Activated naive CD8-positive, alpha-beta T cell (primary cell): Measurements from ENCODE around the gene SH3PXD2A.

Experiments
- H3K27ac Mint-ChIP-seq: one replicate; pipeline ENCODE4 v1.8.0; 2021; ENCODE audit warnings: mixed read lengths
- H3K27me3 Mint-ChIP-seq: one replicate; pipeline ENCODE4 v1.8.0; 2021; ENCODE audit warnings: mixed read lengths
- H3K36me3 Mint-ChIP-seq: one replicate; pipeline ENCODE4 v1.8.0; 2021; ENCODE audit warnings: mixed read lengths
- H3K4me1 Mint-ChIP-seq: one replicate; pipeline ENCODE4 v1.8.0; 2021; ENCODE audit warnings: low read depth, mixed read lengths
- H3K4me3 Mint-ChIP-seq: one replicate; pipeline ENCODE4 v1.8.0; 2021; ENCODE audit warnings: mild to moderate bottlenecking, mixed read lengths
- H3K9me3 Mint-ChIP-seq: one replicate; pipeline ENCODE4 v1.8.0; 2021; ENCODE audit warnings: low read depth, mixed read lengths

Gene SH3PXD2A

DNA sequence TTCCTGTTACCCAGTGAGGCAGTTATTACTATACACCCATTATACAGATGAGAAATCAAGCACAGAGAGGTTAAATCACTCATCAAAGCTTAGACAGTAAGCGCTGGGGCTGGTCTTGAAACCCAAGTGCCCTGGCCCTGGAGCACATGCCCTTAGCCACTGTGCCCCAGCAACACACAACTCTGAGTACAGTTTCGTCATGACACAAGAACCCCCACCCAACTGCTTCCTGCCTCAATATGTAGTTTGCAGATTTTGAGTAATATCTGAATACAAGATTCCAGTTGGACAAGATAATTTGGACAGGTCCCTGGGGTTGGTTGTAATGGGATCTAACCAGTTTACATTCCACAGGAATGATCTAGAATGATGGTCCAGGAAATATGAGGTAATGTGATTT, 62.8 kb downstream of the SH3PXD2A start:
- Mint-ChIP-seq H3K4me3 (no peak overlapping the region), H3K4me1 (peaks cover 6% of the 10 kb centered on the region), H3K27ac (no peak overlapping the region), H3K27me3 (no peaks in the 10 kb centered on the region), H3K36me3 (no peaks in the 10 kb centered on the region), H3K9me3 (no peaks in the 10 kb centered on the region)

DNA sequence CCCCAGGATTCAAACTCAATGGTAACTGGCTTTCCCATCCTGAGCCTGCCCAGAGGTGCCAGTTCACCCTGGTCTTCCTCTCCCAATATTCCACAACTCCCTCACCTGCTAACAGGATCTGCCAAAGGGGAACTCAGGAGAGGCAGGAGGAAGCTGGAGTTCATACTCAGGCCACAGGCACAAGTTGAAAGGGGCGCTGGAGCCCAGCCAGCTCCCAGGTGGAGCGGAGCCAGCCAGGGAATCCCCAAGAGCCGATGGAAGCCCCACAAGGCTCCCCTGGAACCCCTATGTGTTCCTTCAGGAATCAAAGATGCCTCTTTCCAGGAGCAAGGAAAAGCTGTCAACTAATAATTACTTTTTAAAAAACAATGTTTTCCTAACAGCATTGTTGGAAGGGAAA, 63.5 kb downstream of the SH3PXD2A start:
- no peaks in the 10 kb centered on the region for H3K27me3 Mint-ChIP-seq
- no peaks in the 10 kb centered on the region for H3K36me3 Mint-ChIP-seq
- no peak overlapping the region for H3K4me3 Mint-ChIP-seq
- H3K4me1 Mint-ChIP-seq: peaks cover 6% of the 10 kb centered on the region
- H3K9me3 Mint-ChIP-seq: no peaks in the 10 kb centered on the region
- H3K27ac Mint-ChIP-seq: no peak overlapping the region

DNA sequence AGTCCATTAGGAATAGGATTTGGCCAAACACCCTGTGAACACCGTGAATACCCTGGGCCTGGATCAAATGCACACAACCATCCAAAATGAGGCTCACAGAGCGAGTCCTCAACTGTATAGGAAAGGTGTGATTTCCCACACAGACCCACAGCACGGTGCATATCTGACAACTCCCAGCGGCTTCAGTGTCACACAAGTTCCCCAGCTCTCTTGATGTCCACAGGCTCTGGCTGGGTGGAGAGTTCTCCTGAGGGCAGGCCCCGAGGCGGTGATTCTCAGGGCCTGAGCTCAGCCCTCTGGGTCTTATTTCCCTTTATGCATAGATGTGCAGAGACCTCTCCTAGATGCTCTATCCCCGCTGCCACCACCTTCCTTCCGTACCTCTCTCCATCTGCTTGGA, 64.1 kb downstream of the SH3PXD2A start:
- no peak overlapping the region for H3K4me3 Mint-ChIP-seq
- H3K9me3 Mint-ChIP-seq: no peaks in the 10 kb centered on the region
- no peak overlapping the region for H3K27ac Mint-ChIP-seq
- no peaks in the 10 kb centered on the region for H3K36me3 Mint-ChIP-seq
- peaks cover 6% of the 10 kb centered on the region for H3K4me1 Mint-ChIP-seq
- H3K27me3 Mint-ChIP-seq: no peaks in the 10 kb centered on the region

DNA sequence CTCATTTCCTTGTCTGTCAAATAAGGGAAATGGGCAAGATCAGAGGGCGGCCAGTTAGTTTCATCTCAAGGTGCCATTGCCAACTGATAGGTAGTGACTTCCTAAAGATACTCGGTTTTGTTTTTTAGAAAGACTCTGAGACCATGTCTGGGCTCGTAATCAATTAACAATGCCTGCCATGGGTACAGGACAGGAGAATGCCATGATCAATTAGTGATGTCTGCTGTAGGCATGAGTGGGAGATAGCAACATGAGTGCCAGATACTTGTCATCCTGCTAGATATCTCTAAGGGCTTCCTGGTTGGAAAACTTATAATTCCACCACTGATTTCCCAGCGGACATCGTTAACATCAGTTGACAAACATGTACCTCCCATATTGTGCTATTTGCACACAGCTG, 64.8 kb downstream of the SH3PXD2A start:
- H3K27ac Mint-ChIP-seq: no peak overlapping the region
- no peaks in the 10 kb centered on the region for H3K27me3 Mint-ChIP-seq
- H3K4me1 Mint-ChIP-seq: peaks cover 6% of the 10 kb centered on the region
- H3K36me3 Mint-ChIP-seq: no peaks in the 10 kb centered on the region
- H3K4me3 Mint-ChIP-seq: no peak overlapping the region
- H3K9me3 Mint-ChIP-seq: no peaks in the 10 kb centered on the region

DNA sequence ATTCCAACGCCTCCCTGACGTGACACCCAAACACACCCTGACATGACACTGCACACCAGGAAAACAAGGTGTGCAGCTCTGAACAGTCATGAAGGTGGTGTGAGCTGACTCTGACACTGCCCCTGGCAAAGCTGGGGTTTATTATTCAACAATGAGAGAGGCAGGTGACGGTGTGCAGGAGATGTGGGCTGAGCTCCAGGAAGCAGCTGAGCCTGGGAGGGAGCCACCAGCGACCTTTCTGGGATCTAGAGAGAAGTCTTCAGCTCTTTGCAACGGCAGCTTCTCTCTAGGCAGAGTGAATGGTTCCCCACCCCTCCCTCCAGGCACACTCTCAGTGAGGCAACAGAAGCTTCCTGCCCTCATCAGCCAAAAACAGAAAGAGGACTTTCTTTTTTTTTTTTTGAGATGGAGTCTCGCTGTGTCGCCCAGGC, 65.6 kb downstream of the SH3PXD2A start:
- H3K4me3 Mint-ChIP-seq: no peak overlapping the region

DNA sequence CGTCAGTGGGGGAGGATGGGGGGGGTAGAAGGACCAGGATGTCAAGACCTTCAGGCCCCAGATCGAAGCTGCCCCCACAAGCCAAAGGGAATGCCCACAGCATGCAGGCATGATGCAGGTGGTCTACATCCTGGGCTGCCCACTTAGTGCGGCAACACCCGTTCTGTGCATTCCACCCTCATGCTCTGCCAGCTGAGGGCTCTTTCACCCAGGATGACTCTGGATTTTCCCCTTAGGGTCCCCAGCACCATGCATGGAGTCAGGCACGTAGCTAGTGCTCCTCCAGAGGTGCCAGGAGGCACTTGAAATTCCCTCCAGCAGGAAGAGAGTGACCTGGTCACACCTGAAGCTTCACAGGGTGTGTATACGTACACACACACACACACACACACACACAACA, 66.2 kb downstream of the SH3PXD2A start:
- no peak overlapping the region for H3K27ac Mint-ChIP-seq
- peaks cover 6% of the 10 kb centered on the region for H3K4me1 Mint-ChIP-seq
- peaks cover 2% of the 10 kb centered on the region for H3K27me3 Mint-ChIP-seq
- H3K36me3 Mint-ChIP-seq: no peaks in the 10 kb centered on the region
- H3K9me3 Mint-ChIP-seq: no peaks in the 10 kb centered on the region
- H3K4me3 Mint-ChIP-seq: no peak overlapping the region

More for the DNA sequence above, 65.6 kb downstream of the SH3PXD2A start:
- Mint-ChIP-seq H3K27ac (no peak overlapping the region), H3K4me1 (peaks cover 6% of the 10 kb centered on the region), H3K27me3 (no peaks in the 10 kb centered on the region), H3K9me3 (no peaks in the 10 kb centered on the region), H3K36me3 (no peaks in the 10 kb centered on the region)

DNA sequence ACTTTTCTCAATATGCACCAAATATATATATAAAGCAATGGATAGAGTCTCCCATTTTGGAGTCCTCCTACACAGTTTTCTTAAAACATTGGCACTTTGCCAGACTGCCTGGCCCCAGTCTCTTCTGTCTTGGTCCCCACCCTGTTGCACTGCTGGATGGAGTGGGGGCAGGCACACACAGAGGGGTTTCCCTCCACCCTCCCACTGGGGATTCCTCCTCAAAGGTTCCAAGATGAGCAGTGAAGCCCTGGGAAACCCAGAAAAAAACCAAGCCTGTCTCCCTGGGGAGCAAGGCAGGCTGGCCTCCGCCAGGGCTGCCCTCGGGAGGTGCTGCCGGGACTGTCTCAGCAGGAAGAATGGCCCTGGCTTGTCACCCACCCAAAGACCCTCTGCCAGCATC, 68.0 kb downstream of the SH3PXD2A start:
- no peaks in the 10 kb centered on the region for H3K9me3 Mint-ChIP-seq
- H3K4me3 Mint-ChIP-seq: no peak overlapping the region
- H3K27me3 Mint-ChIP-seq: peaks cover 3% of the 10 kb centered on the region
- H3K36me3 Mint-ChIP-seq: no peaks in the 10 kb centered on the region
- H3K4me1 Mint-ChIP-seq: peaks cover 6% of the 10 kb centered on the region
- no peak overlapping the region for H3K27ac Mint-ChIP-seq

DNA sequence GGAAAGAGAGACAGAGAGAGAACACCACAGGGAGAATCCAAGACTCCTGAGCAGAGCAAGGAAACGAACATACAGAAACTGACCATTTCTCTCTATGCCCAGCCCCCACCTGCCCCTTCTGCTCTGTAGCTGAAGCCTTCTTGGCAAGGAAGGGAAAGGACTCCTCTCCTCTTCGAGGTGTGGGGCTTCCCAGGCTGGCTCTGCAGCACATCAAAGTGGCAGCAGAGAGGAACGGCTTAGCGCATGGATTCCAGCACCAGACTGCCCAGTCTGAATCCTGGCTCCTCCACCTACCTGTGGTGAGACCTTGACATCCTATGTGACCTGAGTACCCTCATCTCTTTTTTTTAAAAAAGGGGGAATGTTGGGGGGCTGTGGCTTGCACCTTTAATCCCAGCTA, 69.4 kb downstream of the SH3PXD2A start:
- no peak overlapping the region for H3K27ac Mint-ChIP-seq
- H3K36me3 Mint-ChIP-seq: no peaks in the 10 kb centered on the region
- peaks cover 6% of the 10 kb centered on the region for H3K4me1 Mint-ChIP-seq
- peaks cover 5% of the 10 kb centered on the region for H3K27me3 Mint-ChIP-seq
- no peak overlapping the region for H3K4me3 Mint-ChIP-seq
- no peaks in the 10 kb centered on the region for H3K9me3 Mint-ChIP-seq

DNA sequence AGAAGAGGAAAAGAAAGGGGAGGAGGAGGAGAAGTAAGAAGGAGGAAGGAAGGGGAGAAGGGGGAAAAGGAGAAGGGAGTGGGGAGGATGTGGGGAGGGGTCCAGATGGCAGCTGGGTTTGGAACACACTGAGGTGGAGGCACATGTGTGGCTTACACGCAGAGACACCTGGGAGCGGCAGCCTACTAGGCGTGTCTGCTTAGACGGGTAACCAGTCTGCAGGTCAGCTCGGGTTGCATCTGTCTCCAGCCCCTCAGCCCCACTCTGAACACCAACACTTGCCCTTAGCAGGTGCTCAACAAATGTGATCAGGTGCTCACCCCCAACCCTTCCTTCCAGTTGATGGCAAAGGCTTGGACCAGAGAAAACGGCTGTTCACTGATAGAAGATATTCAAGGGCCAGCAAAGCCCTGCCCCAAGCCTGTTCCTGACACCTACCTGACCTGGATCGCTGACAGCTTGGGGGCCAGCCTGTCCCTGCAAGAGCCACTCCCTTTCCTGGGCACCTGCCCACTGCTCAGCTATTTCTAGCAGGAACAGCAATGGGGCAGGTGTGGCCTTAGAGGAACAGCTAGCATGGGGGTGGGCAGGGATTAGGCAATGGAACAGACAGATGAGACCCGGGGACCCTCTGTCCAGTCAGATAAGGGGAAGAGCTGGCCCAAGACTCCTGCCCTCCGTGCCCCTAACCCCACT, 70.5 kb downstream of the SH3PXD2A start:
- Mint-ChIP-seq H3K27me3 (peaks cover 7% of the 10 kb centered on the region), H3K4me3 (no peak overlapping the region), H3K36me3 (no peaks in the 10 kb centered on the region), H3K27ac (no peak overlapping the region), H3K9me3 (no peaks in the 10 kb centered on the region), H3K4me1 (peaks cover 6% of the 10 kb centered on the region)

DNA sequence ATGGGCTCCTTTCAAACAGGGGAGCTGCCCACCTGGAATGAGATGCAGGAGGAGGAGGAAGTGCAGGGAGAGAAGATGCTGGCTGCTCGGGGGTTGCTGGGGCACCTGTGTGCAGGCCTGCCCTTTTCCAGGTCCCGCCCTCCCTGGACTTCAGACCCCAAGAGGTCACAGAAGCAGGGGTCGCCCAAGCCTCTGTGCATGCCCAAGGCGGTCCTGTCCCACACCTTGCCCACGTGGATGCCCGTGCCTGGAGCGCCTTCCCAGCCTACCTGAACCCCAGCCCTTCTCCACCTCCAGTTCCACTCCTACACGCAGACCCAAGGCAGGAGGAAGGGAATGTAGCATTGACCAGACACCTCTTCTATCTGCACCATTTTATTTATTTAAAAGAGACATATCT, 71.3 kb downstream of the SH3PXD2A start:
- H3K27ac Mint-ChIP-seq: no peak overlapping the region
- peaks cover 7% of the 10 kb centered on the region for H3K27me3 Mint-ChIP-seq
- no peaks in the 10 kb centered on the region for H3K9me3 Mint-ChIP-seq
- no peaks in the 10 kb centered on the region for H3K36me3 Mint-ChIP-seq
- no peak overlapping the region for H3K4me3 Mint-ChIP-seq
- no peaks in the 10 kb centered on the region for H3K4me1 Mint-ChIP-seq

DNA sequence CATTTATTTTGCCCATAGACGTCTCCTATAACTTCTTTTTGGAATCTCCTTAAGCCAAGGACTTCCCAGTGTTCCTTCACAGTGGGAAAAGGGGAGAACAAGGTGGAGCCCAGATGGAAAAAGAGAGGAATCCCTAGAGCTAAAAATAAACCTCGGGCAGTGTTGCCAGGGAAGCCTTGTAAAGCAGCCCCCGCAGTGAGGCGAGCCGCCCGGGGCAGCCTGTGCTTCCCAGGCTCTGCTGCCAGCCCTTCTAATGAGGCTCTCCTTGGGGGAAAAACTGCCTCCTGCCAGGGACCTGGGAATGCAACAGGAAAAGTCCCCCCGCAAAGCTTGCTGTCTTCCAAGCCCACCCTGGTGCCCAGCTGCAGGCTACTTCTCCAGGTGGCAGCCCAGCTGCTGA, 71.7 kb downstream of the SH3PXD2A start:
- no peak overlapping the region for H3K4me3 Mint-ChIP-seq
- no peaks in the 10 kb centered on the region for H3K36me3 Mint-ChIP-seq
- H3K27me3 Mint-ChIP-seq: peaks cover 7% of the 10 kb centered on the region
- H3K4me1 Mint-ChIP-seq: no peaks in the 10 kb centered on the region
- no peaks in the 10 kb centered on the region for H3K9me3 Mint-ChIP-seq
- no peak overlapping the region for H3K27ac Mint-ChIP-seq

DNA sequence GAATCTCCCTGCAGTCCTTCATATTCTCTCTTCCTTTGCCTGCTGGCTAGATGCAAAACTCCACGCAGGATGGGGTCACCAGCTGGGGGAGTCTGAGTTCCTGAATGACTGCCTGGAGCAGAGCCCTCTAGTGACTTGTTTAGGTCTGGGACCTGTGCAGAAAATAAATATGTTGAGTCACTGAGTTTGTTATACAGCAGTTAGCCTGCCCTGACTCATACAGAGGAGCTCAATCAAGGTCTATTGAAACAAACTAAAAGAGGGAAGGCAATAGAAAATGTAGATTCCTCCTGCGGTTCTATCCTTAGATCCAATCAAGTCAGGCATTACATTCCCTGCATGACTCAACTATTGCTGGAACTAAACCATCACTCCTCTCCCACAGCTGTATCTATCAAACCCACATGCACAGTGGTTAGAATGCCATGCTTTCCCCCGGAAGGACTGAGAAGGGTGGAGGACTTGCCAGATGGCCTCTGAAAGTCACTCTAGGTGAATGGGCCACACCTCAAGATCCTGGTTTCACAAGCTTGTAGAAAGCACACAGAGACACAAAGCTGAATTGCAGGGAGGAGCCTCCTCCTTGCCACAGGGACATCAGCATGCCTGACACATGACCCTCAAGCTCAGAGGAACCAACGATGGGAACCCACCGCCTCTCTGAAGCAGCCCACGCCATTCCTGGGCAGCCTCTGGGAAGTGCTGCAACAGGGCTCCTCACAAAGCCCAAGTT, 73.9 kb downstream of the SH3PXD2A start:
- Mint-ChIP-seq H3K27me3 (peaks cover 7% of the 10 kb centered on the region), H3K4me1 (no peaks in the 10 kb centered on the region), H3K4me3 (no peak overlapping the region), H3K36me3 (no peaks in the 10 kb centered on the region), H3K27ac (no peak overlapping the region), H3K9me3 (no peaks in the 10 kb centered on the region)

DNA sequence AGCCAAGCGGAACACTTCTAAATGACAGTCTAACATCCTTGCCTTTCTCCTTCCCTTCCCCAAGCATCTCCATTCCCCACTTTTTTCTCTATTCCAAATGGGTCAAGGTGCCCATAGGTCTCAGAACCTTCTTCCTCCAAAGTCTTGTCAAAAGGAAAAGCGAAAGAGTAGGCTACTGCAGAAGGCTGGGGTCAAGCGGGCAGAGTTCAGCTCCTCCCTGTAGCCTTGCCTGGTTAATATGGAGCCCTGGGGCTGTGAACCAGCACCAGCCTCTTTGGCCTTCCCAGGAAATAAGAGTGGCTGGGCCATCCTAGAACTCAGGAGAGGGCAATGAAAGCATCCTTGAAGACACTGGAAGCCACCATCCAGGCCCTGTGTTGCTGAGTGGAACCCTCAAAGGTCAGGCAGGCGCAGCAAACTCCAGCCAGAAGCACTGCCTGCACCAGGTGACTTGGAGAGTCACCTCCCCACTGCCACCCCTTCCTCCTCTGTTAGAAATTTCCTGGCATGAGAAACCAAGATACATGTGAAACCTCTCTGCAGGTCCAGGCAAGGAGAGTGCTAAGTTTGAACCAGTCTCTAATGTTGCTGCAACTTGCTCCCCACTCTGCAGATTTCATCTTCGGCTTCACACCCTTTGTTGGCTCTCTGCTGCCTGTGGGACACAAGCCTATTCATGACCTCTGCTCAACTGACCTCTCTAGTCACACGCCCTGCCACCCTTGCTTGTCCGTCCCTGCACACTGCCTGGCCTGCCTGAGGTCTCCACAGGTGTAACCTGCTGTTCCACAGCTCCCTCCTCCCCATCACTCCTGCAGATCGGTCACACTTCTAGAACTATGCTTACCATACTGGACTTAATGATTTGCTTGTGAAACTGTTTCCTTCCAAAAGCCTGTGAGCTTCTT, 74.9 kb downstream of the SH3PXD2A start:
- H3K4me1 Mint-ChIP-seq: no peaks in the 10 kb centered on the region
- H3K27me3 Mint-ChIP-seq: peaks cover 7% of the 10 kb centered on the region
- H3K36me3 Mint-ChIP-seq: no peaks in the 10 kb centered on the region
- H3K4me3 Mint-ChIP-seq: no peak overlapping the region
- H3K27ac Mint-ChIP-seq: no peak overlapping the region
- H3K9me3 Mint-ChIP-seq: no peaks in the 10 kb centered on the region

DNA sequence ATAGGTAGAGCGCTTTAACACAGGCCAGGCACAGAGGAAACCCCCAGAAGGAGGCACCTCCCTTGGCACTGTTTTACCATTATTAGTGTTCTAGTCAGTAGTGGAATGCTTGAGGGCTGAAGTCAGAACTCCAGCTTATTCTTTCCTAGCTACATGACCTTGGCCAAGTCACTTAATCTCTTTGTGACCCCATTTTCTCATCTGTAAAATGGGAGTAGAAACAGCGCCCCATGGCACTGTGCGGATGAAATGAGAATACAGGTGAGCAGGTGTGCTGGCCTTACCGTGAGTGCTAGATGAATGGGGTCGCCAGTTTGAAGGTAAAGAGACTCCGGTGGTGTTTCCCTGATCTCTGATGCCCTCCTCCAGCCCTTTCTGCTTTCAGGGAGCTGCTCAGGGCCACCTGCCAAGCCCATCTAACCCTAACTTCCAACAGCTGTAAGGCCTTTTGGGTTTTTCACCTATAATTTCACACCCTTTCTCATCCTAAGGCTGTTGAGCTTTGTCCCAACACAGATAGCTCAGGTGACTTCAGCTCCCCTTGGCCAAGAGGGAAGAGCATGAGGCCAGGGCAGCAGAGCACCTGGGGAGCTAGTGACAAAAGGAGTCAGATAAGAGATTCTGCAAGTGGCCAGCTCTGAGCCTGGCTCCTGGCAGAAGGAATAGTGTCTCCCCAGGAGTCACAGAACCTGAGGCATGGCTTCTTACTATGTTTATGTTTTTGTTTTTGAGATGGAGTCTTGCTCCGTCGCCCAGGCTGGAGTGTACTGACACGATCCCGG, 76.8 kb downstream of the SH3PXD2A start:
- no peak overlapping the region for H3K27ac Mint-ChIP-seq

More for the DNA sequence above, 76.8 kb downstream of the SH3PXD2A start:
- no peak overlapping the region for H3K4me3 Mint-ChIP-seq
- peaks cover 4% of the 10 kb centered on the region for H3K27me3 Mint-ChIP-seq
- H3K9me3 Mint-ChIP-seq: peaks cover 5% of the 10 kb centered on the region
- no peaks in the 10 kb centered on the region for H3K36me3 Mint-ChIP-seq
- peaks cover 2% of the 10 kb centered on the region for H3K4me1 Mint-ChIP-seq
